ENCODE measurements around the gene ABCA13.

The ABCA13 gene

DNA sequence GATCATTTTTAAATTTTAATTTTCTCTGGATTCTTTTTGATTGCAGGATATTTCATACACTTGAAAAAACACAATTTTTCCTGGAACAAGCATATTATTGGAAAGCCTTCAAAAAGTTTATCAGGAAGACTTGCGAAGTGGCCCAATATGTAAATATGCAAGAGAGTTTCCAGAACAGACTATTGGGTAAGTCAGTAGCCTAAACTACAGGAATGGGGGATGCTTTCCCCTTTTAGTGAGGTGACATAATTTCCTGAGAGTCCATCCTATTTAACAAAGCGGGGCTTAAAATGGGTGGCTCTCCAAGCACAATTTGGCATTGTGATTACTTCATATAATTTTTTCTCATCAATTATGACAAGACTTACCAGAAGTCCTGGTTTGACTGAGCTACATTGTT lies 77.9 kb downstream of the ABCA13 start:
- no peak for FAIRE-seq

DNA sequence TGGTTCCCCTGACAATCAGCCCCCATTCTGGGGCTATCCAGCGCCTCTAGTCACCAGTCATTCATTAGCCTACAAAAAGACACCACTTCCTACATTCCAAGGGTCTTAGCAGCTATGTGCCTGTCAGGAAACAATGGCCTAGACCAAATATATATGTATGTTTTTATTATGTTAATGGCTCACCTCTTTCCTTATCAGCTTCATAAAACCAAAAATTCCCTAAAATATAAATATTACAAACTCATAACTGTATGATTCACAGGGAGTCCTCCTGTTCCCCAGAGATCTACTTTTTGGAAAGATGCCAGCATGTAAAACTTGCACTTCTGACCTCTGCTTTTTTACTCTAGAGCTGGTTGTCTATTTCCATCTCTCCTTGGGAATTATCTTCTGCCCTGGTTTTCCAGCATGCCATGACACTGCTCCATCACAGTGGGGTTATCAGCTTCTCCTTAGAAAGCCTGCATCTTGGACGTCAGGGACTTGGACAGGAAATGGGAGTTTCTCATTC lies 79.2 kb downstream of the ABCA13 start:
- no peak for FAIRE-seq

- FAIRE-seq, result no peak
Measured at GRCh38 chr7:48251766-48252165, 80.5 kb downstream of the ABCA13 start.

DNA sequence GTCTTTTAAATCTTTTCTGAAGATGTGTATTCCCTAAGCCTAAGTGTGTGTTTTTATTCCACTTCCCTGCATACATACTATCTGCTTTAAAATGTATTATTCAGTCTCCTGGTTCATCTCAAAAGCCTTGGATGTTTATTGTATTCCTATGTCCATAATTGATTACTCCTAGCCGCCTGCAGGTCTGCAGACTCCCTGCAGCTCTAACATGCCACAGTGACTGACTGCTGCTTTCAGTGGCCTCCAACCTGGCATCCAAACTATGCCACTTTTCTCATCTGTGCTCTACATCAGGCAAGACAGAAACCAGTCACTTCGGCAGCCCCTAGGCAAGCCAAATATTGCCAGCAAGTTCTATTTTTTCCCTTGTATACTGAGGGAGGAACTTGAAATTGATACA lies 81.7 kb downstream of the ABCA13 start:
- no peak for FAIRE-seq

- no peak for FAIRE-seq
Measured at GRCh38 chr7:48255046-48255445, 83.8 kb downstream of the ABCA13 start.

DNA sequence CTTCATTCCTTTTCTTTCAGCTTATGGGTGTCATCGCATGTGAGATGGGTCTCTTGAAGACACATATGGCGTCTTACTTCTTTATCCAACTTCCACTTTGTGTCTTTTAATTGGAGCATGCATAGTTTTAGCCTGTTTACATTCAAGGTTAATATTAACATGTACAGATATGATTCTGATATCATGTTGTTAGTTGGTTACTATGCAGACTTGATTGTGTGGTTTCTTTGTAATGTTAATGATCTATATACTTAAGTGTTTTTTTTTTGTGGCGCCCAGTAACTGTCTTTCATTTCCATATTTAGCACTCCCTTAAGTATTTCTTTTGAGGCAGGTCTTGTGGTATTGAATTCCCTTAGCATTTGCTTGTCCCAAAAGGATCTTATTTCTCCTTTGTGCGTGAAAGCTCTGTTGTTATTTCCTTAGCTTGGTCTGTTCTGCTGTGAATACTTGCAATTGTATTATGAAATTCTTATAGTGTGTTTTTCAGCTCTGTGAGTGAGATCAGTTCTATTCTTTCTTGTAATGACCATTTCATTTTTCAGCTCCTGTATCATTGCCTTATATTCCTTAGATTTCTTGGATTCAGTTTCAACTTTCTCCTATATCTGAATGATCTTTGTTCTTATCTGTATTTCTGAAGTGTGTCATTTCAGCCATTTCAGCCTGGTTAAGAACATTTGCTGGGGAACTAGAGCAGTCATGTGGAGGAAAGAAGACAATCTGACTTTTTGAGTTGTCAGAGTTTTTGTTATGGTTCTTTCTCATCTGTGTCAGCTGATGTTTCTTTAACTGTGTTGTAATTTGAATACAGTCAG lies 88.4 kb downstream of the ABCA13 start:
- FAIRE-seq, result no peak

GRCh38 chr7:48261696-48262095 lies 90.4 kb downstream of the ABCA13 start:
- FAIRE-seq, result no peak

DNA sequence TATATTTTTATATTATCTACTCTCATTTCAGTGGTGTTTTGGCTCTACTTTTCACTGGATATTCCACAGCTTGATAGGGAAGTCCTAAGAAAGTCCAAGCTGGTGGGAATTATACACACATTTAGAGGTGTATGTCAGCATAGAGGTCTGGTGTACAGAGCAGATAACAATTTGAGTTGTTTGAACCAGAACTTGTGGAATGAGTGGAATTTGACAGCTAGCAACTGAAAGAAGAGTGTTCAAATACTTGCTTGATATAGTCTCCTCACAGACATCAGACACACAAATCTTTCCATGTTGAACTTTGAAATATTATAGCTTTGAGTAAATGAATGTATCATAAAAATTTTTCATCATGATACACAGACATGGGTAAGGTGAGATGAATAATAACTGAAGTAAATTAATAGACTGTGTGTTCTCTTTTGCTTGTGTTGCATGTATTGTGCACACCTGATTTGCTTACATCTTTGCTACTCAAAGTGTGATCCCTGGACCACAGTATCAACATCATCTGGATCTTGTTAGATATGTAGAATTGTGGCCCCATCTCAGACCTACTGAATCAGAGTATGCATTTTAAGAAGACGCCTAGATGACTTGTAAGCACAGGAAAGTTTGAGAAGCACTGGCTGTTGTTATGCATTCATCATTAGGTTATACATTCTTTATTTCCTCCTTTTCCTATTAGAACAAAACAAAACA lies 91.5 kb downstream of the ABCA13 start:
- FAIRE-seq, result no peak

DNA sequence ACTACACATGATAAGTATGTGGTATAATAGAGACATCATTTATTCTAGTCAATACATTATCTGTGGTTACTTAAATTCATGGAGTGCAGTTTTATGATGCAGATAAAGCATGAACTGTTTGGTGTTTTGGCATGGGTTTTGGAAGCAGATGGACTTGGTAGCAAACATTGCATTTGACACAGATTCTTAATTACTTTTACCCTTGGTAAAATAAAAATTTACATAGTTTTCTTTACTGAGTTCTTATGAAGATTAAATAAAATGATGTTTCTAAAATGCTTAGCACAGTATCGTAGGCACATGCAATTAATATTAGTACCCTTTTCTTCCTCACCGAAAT lies 92.0 kb downstream of the ABCA13 start:
- no peak for FAIRE-seq

DNA sequence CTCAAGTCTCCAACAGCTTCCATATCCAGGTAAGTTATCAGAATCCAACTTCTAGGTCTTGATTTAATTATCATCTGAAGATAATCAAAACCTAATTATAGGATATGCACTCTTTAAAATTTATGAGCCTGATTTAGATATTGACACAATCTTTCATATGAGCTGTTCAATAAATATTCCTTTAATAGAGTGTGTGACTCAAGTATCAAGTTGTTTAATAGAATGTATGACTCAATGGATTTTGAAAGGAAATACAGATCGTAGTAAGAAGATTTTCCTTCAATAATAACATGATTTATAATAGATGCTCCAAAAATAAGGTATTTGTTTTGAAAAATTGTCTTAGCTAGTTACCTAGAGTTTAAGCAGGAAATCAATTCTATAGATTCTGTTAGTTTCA lies 97.8 kb downstream of the ABCA13 start:
- FAIRE-seq, result no peak

GRCh38 chr7:48274662-48275061 lies 103.4 kb downstream of the ABCA13 start:
- no peak for FAIRE-seq

DNA sequence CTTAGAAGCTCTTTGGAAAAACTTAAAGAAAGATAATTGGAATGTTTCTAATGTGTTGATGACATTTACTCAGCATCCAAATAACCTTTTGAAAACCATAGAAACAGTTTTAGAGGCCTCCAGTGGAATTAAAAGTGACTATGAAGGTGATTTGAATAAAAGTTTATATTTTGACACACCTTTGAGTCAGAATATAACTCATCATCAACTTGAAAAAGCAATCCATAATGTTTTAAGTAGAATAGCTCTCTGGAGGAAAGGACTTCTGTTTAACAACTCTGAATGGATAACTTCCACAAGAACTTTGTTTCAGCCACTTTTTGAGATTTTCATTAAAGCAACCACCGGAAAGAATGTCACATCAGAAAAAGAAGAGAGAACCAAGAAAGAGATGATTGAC lies 108.2 kb downstream of the ABCA13 start:
- FAIRE-seq, result no peak

GRCh38 chr7:48280100-48280499 lies 108.8 kb downstream of the ABCA13 start:
- no peak for FAIRE-seq

DNA sequence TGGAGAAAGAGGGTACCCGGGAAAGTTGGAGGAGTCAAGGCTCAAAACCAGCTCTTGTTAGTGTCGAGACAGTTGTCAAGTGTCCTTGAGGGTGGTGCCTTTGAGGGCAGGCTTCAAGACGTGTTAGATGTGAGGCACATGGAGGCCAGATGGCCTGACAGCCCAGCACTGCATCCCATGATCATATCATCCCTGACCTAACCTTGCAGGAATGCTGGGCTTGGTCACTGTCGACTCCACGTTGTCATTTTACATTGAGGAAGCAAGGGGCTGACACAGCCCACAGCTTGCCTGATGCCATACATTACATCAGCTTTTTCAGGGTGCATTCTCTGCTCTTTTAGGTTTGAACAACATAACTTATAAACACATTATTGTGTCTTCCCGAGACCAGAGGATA lies 114.1 kb downstream of the ABCA13 start:
- no peak for FAIRE-seq

- no peak for FAIRE-seq
Measured at GRCh38 chr7:48286836-48287235, 115.6 kb downstream of the ABCA13 start.

- no peak for FAIRE-seq
Measured at GRCh38 chr7:48289656-48290055, 118.4 kb downstream of the ABCA13 start.

DNA sequence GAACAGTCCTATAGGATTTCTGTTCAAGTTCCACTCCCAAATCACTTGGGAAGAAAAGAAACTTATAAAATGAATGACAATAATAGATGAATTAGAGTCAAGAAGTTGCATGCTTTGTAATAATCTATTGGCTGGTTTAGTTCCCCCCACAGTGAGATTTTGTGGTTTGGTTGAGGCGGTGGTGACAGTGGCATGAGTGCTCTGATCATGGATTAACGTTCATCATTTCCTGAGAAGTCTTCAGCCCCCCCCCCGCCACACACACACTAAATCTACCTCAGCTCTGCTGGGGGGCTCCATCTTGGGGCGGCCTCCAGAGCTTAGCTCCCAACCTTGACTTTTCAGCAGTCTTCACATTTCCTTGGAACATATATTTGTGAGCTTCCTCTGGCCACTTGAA lies 121.7 kb downstream of the ABCA13 start:
- no peak for FAIRE-seq

DNA sequence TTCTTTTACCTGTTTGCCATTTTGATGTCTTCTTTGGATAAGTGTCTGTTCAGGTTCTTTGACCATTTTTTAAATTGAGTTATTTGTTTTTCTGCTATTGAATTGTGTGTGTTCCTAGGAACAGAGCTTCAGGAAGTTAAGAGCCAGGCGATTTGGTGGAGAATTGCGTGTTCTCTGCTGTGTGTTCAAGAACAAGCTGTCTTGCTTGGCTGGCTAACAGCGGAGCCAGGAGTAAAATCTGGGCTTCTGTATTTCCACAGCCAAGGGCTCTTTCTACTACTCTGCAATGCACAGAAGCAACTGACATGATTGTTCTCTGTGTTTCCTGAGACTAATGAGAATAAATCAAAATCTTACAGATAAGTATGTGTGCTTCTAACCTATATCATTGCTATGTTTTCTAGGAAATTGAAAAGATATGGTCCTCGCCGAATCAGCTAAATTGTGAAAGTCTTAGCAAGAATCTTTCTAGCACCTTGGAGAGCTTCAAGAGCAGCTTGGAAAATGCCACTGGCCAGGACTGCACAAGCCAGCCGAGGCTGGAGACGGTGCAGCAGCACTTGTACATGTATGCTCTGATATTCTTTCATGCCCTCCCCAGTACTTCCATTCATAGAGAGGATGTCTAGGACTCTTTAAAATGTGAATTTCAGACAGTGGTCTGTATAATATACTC lies 124.2 kb downstream of the ABCA13 start:
- no peak for FAIRE-seq

DNA sequence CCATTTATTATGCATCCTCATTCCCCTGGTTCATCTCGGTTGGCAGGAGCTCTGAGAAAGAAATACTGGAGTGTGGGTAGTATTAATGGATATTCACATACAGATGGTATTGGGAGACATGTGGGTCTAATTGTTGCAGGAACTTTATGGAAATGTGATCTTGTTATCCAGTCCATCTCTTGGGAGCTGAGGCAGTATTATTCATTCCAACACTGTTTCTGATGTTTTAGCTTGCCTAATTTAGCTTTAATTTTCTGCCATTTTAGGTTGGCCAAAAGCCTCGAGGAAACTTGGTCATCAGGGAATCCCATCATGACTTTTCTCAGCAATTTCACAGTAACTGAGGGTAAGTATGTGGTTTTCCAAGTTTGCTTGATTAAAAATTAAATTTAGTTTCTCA lies 125.7 kb downstream of the ABCA13 start:
- FAIRE-seq, result no peak

- FAIRE-seq, result no peak
Measured at GRCh38 chr7:48298779-48299178, 127.5 kb downstream of the ABCA13 start.

- FAIRE-seq, result no peak
Measured at GRCh38 chr7:48299580-48300169, 128.4 kb downstream of the ABCA13 start.

GRCh38 chr7:48300301-48300700 lies 129.0 kb downstream of the ABCA13 start:
- FAIRE-seq, result no peak

DNA sequence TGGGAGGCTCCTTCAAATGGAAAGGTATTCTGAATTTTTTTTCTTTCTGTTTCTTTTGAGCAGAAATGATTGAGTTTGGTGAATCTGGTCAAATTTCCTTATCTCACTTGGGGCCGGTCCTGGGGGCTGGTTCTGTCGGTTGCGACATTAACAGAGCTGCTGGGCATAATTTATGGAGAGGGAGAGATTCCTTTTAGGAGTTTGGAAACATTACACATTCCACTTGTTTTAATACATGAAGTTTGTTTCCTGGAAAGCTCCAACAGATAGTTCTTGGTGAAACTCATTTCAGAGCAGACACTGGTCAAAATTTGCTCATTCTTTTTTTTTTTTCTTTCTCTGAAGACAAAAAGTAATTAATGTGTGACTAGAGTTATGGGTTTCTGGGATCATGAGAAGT lies 129.9 kb downstream of the ABCA13 start:
- no peak for FAIRE-seq

DNA sequence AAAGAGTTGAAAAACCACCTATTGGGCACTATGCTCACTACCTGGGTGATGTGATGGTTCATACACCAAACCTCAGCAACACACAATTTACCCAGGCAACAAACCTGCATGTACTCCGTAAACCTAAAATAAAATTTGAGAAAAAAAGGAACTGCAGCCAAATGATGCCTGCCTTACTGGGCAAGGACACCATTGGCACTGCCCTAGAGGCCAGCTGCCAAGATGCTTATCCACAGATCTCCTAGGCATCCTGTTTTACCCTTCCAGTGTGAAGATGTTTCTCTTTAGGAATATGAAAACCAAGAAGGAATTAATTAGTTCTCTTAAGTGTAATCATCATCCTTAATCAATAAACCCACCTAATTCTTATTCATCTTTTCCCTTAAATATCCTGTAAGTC lies 133.4 kb downstream of the ABCA13 start:
- FAIRE-seq, result no peak

Measured in TTC549 (cell line).